H1 (cell line): ENCODE data around the gene APOC3.

Experiments used
- EZH2 ChIP-seq: fragments of 200-600 bp; sonication (generic); IDR thresholded peaks from 2 replicates; pipeline ENCODE4 v1.7.1; 2012; ENCODE audit warnings: low read depth, mild to moderate bottlenecking, moderate library complexity, low read length, inconsistent platforms; ENCODE audit not compliant: severe bottlenecking
- USF2 ChIP-seq: IDR thresholded peaks from 2 replicates; pipeline ENCODE4 v1.6.1; 2011; ENCODE audit warnings: low read length, improper control_type of control experiment
- TF ChIP-seq, protein P1 (sequence below), 3 experiments: IDR thresholded peaks; 1 replicate in 2 of 3; 2 replicates in 1 of 3; pipeline versions ENCODE4 v1.5.1 to v1.6.1; 2011; ENCODE audit warnings: low read length in 3 of 3, mild to moderate bottlenecking in 3 of 3, inconsistent platforms in 2 of 3, low read depth in 1 of 3, moderate library complexity in 1 of 3; ENCODE audit not compliant: insufficient read depth in 1 of 3; ENCODE audit errors: control extremely low read depth in 1 of 3

GRCh38 chr11:116840224-116840745, 10.6 kb downstream of the APOC3 start:
- TF ChIP-seq EZH2 (no peak), USF2 (no peak)
- TF ChIP-seq, protein P1, sequence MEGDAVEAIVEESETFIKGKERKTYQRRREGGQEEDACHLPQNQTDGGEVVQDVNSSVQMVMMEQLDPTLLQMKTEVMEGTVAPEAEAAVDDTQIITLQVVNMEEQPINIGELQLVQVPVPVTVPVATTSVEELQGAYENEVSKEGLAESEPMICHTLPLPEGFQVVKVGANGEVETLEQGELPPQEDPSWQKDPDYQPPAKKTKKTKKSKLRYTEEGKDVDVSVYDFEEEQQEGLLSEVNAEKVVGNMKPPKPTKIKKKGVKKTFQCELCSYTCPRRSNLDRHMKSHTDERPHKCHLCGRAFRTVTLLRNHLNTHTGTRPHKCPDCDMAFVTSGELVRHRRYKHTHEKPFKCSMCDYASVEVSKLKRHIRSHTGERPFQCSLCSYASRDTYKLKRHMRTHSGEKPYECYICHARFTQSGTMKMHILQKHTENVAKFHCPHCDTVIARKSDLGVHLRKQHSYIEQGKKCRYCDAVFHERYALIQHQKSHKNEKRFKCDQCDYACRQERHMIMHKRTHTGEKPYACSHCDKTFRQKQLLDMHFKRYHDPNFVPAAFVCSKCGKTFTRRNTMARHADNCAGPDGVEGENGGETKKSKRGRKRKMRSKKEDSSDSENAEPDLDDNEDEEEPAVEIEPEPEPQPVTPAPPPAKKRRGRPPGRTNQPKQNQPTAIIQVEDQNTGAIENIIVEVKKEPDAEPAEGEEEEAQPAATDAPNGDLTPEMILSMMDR (IDR thresholded peaks at IDR 0.05; ENCODE audit: control extremely low read depth in 1 of 3, insufficient read depth in 1 of 3, low read depth in 1 of 3, low read length in 3 of 3): peak; percentile 19 to 30 (median 27); a peak in 3 of 4 replicates
